Gastrocnemius medialis (tissue), 4 donors: ENCODE results near the gene MAP3K4. TPM values are rescaled to one million over a fixed set of nuclear protein-coding genes. Genes with fewer than 3 reads are reported as not detected.

Experiments used
- ATAC-seq, 2 donors: fragments of 150-250 bp; one replicate each; pipeline ENCODE4 v1.9.1; 2016
- DNase-seq, 2 donors: peaks; one replicate each; pipeline ENCODE4 v3.0.0-alpha.2; 2019
- H3K27ac ChIP-seq, 4 donors: fragments of 200-600 bp; sonication (generic); 1 replicate in 1 of 4; 2 replicates in 3 of 4; pipeline ENCODE4 v1.5.1; 2016 to 2018; ENCODE audit warnings: mild to moderate bottlenecking in 2 of 4, moderate library complexity in 1 of 4
- H3K27me3 ChIP-seq, 3 donors: fragments of 200-600 bp; sonication (generic) in 2 of 3; 1 replicate in 1 of 3; 2 replicates in 2 of 3; pipeline versions ENCODE4 v1.5.1 to v1.6.0; 2016 to 2019; ENCODE audit warnings: mild to moderate bottlenecking in 1 of 3, moderate library complexity in 1 of 3
- H3K36me3 ChIP-seq, 2 donors: fragments of 200-600 bp; sonication (generic) in 1 of 2; one replicate each; pipeline ENCODE4 v1.5.1; 2017 to 2018
- H3K4me1 ChIP-seq, 2 donors: fragments of 200-600 bp; sonication (generic) in 1 of 2; one replicate each; pipeline ENCODE4 v1.5.1; 2016 to 2017; ENCODE audit warnings: mild to moderate bottlenecking in 2 of 2
- H3K4me3 ChIP-seq, 4 donors: fragments of 200-600 bp; sonication (generic) in 3 of 4; 1 replicate in 1 of 4; 2 replicates in 3 of 4; pipeline ENCODE4 v1.5.1; 2016 to 2019; ENCODE audit warnings: mild to moderate bottlenecking in 2 of 4
- H3K9me3 ChIP-seq, 3 donors: fragments of 200-600 bp; sonication (generic) in 2 of 3; 1 replicate in 1 of 3; 2 replicates in 2 of 3; pipeline ENCODE4 v1.5.1; 2016 to 2019
- CTCF ChIP-seq, 5 experiments: fragments of 450-650 bp in 3 of 5; fragments of 200-600 bp in 2 of 5; sonication (generic) in 2 of 5; IDR thresholded peaks in 4 of 5; conservative IDR thresholded peaks in 1 of 5; 1 replicate in 4 of 5; 2 replicates in 1 of 5; pipeline ENCODE4 v1.5.1; 2016 to 2019; ENCODE audit warnings: antibody characterized with exemption in 5 of 5, mild to moderate bottlenecking in 3 of 5, moderate library complexity in 3 of 5
- POLR2A ChIP-seq, 2 donors: fragments of 450-650 bp; IDR thresholded peaks; one replicate each; pipeline ENCODE4 v1.6.1; 2017; ENCODE audit warnings: antibody characterized with exemption in 2 of 2, mild to moderate bottlenecking in 2 of 2, moderate library complexity in 2 of 2
- in situ Hi-C, 4 donors: fragments of 200-750 bp; cut with MboI; loops; one replicate each; pipeline versions ENCODE4 v1.15.0 to v1.8.0; 2017; ENCODE audit warnings: low sequenced_read_pairs in 4 of 4
- intact Hi-C: fragments of 100-400 bp; cut with DNase I; formaldehyde crosslinking; loops from one replicate; pipeline ENCODE4 v1.15.1; 2023; ENCODE audit warnings: low total_unique reads
- total RNA-seq, 4 donors: library from RNA; depleted of rRNA; stranded (reverse); fragments of >200 nt; gene quantifications; one replicate each; pipeline versions ENCODE4 v1.1.0 to v1.2.3, GENCODE V29; 2016

Gene MAP3K4
- total RNA-seq, 4 donors from 2014 or later, result 17.4 to 28.1 (median 23.6) TPM

- no peaks in the 10 kb centered on the region for H3K36me3 ChIP-seq
- no peak overlapping the region for H3K4me3 ChIP-seq
- H3K27ac ChIP-seq, result no peak overlapping the region
- in situ Hi-C loops (no loop called here), intact Hi-C loops (no loop called here)
- H3K27me3 ChIP-seq, result no peaks in the 10 kb centered on the region
- no peak for DNase-seq
- H3K9me3 ChIP-seq, result no peaks in the 10 kb centered on the region
- peaks cover 0 to 6% of the 10 kb centered on the region in 2 donors for H3K4me1 ChIP-seq
- no peak for TF ChIP-seq CTCF (IDR thresholded peaks at IDR 0.05 in 4 of 5, conservative IDR thresholded peaks at IDR 0.05 in 1 of 5)
- TF ChIP-seq POLR2A (IDR thresholded peaks at IDR 0.05), result no peak
- ATAC-seq, result no peak
Measured at GRCh38 chr6:161017766-161018564, 26.4 kb downstream of the MAP3K4 start.

GRCh38 chr6:161019324-161019839 is 27.8 kb downstream of the MAP3K4 start:
- no peak for ATAC-seq
- no peaks in the 10 kb centered on the region for H3K27me3 ChIP-seq

GRCh38 chr6:161021543-161021942 is 30.0 kb downstream of the MAP3K4 start:
- H3K4me3 ChIP-seq, result no peak overlapping the region
- ATAC-seq, result no peak
- TF ChIP-seq POLR2A (IDR thresholded peaks at IDR 0.05) (no peak), CTCF (IDR thresholded peaks at IDR 0.05 in 4 of 5, conservative IDR thresholded peaks at IDR 0.05 in 1 of 5) (no peak)
- in situ Hi-C loops (no loop called here), intact Hi-C loops (no loop called here)
- no peak overlapping the region for H3K27ac ChIP-seq
- no peaks in the 10 kb centered on the region for H3K36me3 ChIP-seq
- H3K27me3 ChIP-seq, result no peaks in the 10 kb centered on the region
- peaks cover 0 to 4% of the 10 kb centered on the region in 2 donors for H3K4me1 ChIP-seq
- H3K9me3 ChIP-seq, result no peaks in the 10 kb centered on the region
- DNase-seq, result no peak

More at GRCh38 chr6:161019324-161019839, 27.8 kb downstream of the MAP3K4 start:
- no peak for DNase-seq
- in situ Hi-C loops, result no loop called here
- no peak overlapping the region for H3K4me3 ChIP-seq
- no peaks in the 10 kb centered on the region for H3K9me3 ChIP-seq
- H3K27ac ChIP-seq, result no peak overlapping the region
- H3K36me3 ChIP-seq, result no peaks in the 10 kb centered on the region
- TF ChIP-seq POLR2A (IDR thresholded peaks at IDR 0.05), result no peak
- no peak for TF ChIP-seq CTCF (IDR thresholded peaks at IDR 0.05 in 4 of 5, conservative IDR thresholded peaks at IDR 0.05 in 1 of 5)
- intact Hi-C loops, result no loop called here
- no peaks in the 10 kb centered on the region for H3K4me1 ChIP-seq

GRCh38 chr6:161021998-161022743 is 30.6 kb downstream of the MAP3K4 start:
- in situ Hi-C loops, result no loop called here
- no peak for ATAC-seq
- intact Hi-C loops, result no loop called here

More at GRCh38 chr6:161021998-161022743, 30.6 kb downstream of the MAP3K4 start:
- no peaks in the 10 kb centered on the region for H3K36me3 ChIP-seq
- H3K4me1 ChIP-seq, result peaks cover 0 to 4% of the 10 kb centered on the region in 2 donors
- no peak overlapping the region for H3K27ac ChIP-seq
- H3K9me3 ChIP-seq, result no peaks in the 10 kb centered on the region
- no peak for DNase-seq
- TF ChIP-seq CTCF (IDR thresholded peaks at IDR 0.05 in 4 of 5, conservative IDR thresholded peaks at IDR 0.05 in 1 of 5) (no peak), POLR2A (IDR thresholded peaks at IDR 0.05) (no peak)
- no peaks in the 10 kb centered on the region for H3K27me3 ChIP-seq
- H3K4me3 ChIP-seq, result no peak overlapping the region
